Testis (tissue), 2 donors: ENCODE measurements around the gene VAV2.

Experiments used
- CTCF ChIP-seq, 3 experiments: fragments of 450-650 bp in 2 of 3; fragments of 200-600 bp in 1 of 3; sonication (generic) in 1 of 3; IDR thresholded peaks; one replicate each; pipeline ENCODE4 v1.5.1; 2016 to 2019; ENCODE audit warnings: antibody characterized with exemption in 3 of 3, mild to moderate bottlenecking in 2 of 3, moderate library complexity in 1 of 3
- POLR2A ChIP-seq: fragments of 450-650 bp; IDR thresholded peaks from one replicate; pipeline ENCODE4 v1.6.1; 2017; ENCODE audit warnings: antibody characterized with exemption, mild to moderate bottlenecking, moderate library complexity

- no peak for TF ChIP-seq CTCF (IDR thresholded peaks at IDR 0.05)
- no peak for TF ChIP-seq POLR2A
Observed at GRCh38 chr9:133738640-133739225, 253.4 kb downstream of the VAV2 start.
